ENCODE measurements around the gene BNC2. TPM values are rescaled to one million over a fixed set of nuclear protein-coding genes. Genes with fewer than 3 reads are reported as not detected.
"Not testable (repeated sequence)": the region's sequence is repeated elsewhere in the genome, so short reads cannot be mapped to it uniquely, and the experiment has no call there.

The BNC2 gene
- polyA plus RNA-seq, 1 donor: 8.9 TPM

- H3K4me3 ChIP-seq (ENCODE audit: low read length): no peak overlapping the region
- H3K27me3 ChIP-seq (ENCODE audit: control insufficient read depth, insufficient read depth, low read length): no peaks in the 10 kb centered on the region
- no peaks in the 10 kb centered on the region for H3K9me3 ChIP-seq (ENCODE audit: control insufficient read depth, low read depth, low read length)
- no peak for DNase-seq
- no peak overlapping the region for H3K27ac ChIP-seq (ENCODE audit: low read length)
- H3K36me3 ChIP-seq (ENCODE audit: control insufficient read depth, insufficient read depth, low read length): no peaks in the 10 kb centered on the region
- 67% methylated on average over 3 of the region's 10 CpGs for WGBS (ENCODE audit: insufficient coverage, low lambda C conversion rate)
- H3K4me1 ChIP-seq (ENCODE audit: control insufficient read depth, insufficient read depth, low read length): no peaks in the 10 kb centered on the region
Measured at GRCh38 chr9:16449076-16449730, 421.3 kb downstream of the BNC2 start.

GRCh38 chr9:16447946-16448345 lies 422.5 kb downstream of the BNC2 start:
- no peaks in the 10 kb centered on the region for H3K9me3 ChIP-seq (ENCODE audit: control insufficient read depth, low read depth, low read length)
- WGBS (ENCODE audit: insufficient coverage, low lambda C conversion rate): 0% methylated on average over 1 of the region's 3 CpGs
- no peak overlapping the region for H3K27ac ChIP-seq (ENCODE audit: low read length)
- H3K4me1 ChIP-seq (ENCODE audit: control insufficient read depth, insufficient read depth, low read length): no peaks in the 10 kb centered on the region
- H3K4me3 ChIP-seq (ENCODE audit: low read length): no peak overlapping the region
- H3K27me3 ChIP-seq (ENCODE audit: control insufficient read depth, insufficient read depth, low read length): no peaks in the 10 kb centered on the region
- H3K36me3 ChIP-seq (ENCODE audit: control insufficient read depth, insufficient read depth, low read length): no peaks in the 10 kb centered on the region
- no peak for DNase-seq

- no peak for DNase-seq
- Histone ChIP-seq H3K27me3 (ENCODE audit: control insufficient read depth, insufficient read depth, low read length) (no peaks in the 10 kb centered on the region), H3K36me3 (ENCODE audit: control insufficient read depth, insufficient read depth, low read length) (no peaks in the 10 kb centered on the region), H3K9me3 (ENCODE audit: control insufficient read depth, low read depth, low read length) (no peaks in the 10 kb centered on the region), H3K27ac (ENCODE audit: low read length) (no peak overlapping the region), H3K4me3 (ENCODE audit: low read length) (no peak overlapping the region), H3K4me1 (ENCODE audit: control insufficient read depth, insufficient read depth, low read length) (no peaks in the 10 kb centered on the region)
- WGBS (ENCODE audit: insufficient coverage, low lambda C conversion rate): no CpG with 5 or more reads among the region's 2 CpGs
Measured at GRCh38 chr9:16446636-16447035, 423.8 kb downstream of the BNC2 start.

- Histone ChIP-seq H3K4me3 (ENCODE audit: low read length) (no peak overlapping the region), H3K36me3 (ENCODE audit: control insufficient read depth, insufficient read depth, low read length) (no peaks in the 10 kb centered on the region), H3K4me1 (ENCODE audit: control insufficient read depth, insufficient read depth, low read length) (no peaks in the 10 kb centered on the region), H3K27me3 (ENCODE audit: control insufficient read depth, insufficient read depth, low read length) (no peaks in the 10 kb centered on the region), H3K9me3 (ENCODE audit: control insufficient read depth, low read depth, low read length) (no peaks in the 10 kb centered on the region), H3K27ac (ENCODE audit: low read length) (no peak overlapping the region)
- DNase-seq: peak in 1 of 2 donors; percentile 16
- WGBS (ENCODE audit: insufficient coverage, low lambda C conversion rate): 93% methylated on average over 3 of the region's 7 CpGs
Measured at GRCh38 chr9:16445141-16445920, 425.1 kb downstream of the BNC2 start.

- H3K4me1 ChIP-seq (ENCODE audit: control insufficient read depth, insufficient read depth, low read length): no peaks in the 10 kb centered on the region
- no peaks in the 10 kb centered on the region for H3K36me3 ChIP-seq (ENCODE audit: control insufficient read depth, insufficient read depth, low read length)
- DNase-seq: no peak
- H3K4me3 ChIP-seq (ENCODE audit: low read length): no peak overlapping the region
- no peaks in the 10 kb centered on the region for H3K9me3 ChIP-seq (ENCODE audit: control insufficient read depth, low read depth, low read length)
- no peak overlapping the region for H3K27ac ChIP-seq (ENCODE audit: low read length)
- H3K27me3 ChIP-seq (ENCODE audit: control insufficient read depth, insufficient read depth, low read length): no peaks in the 10 kb centered on the region
- WGBS (ENCODE audit: insufficient coverage, low lambda C conversion rate): no CpG with 5 or more reads among the region's 8 CpGs
Measured at GRCh38 chr9:16442622-16443021, 427.8 kb downstream of the BNC2 start.

- Histone ChIP-seq H3K4me3 (ENCODE audit: low read length) (no peak overlapping the region), H3K27me3 (ENCODE audit: control insufficient read depth, insufficient read depth, low read length) (no peaks in the 10 kb centered on the region), H3K9me3 (ENCODE audit: control insufficient read depth, low read depth, low read length) (no peaks in the 10 kb centered on the region), H3K27ac (ENCODE audit: low read length) (no peak overlapping the region), H3K36me3 (ENCODE audit: control insufficient read depth, insufficient read depth, low read length) (peaks cover 5% of the 10 kb centered on the region), H3K4me1 (ENCODE audit: control insufficient read depth, insufficient read depth, low read length) (no peaks in the 10 kb centered on the region)
- 100% methylated on average over 1 of the region's 4 CpGs for WGBS (ENCODE audit: insufficient coverage, low lambda C conversion rate)
- DNase-seq: no peak
Measured at GRCh38 chr9:16441791-16442190, 428.7 kb downstream of the BNC2 start.

GRCh38 chr9:16438831-16439230 lies 431.6 kb downstream of the BNC2 start:
- H3K27me3 ChIP-seq (ENCODE audit: control insufficient read depth, insufficient read depth, low read length); H3K27ac ChIP-seq (ENCODE audit: low read length); H3K4me1 ChIP-seq (ENCODE audit: control insufficient read depth, insufficient read depth, low read length); DNase-seq; H3K4me3 ChIP-seq (ENCODE audit: low read length); H3K9me3 ChIP-seq (ENCODE audit: control insufficient read depth, low read depth, low read length): not testable (repeated sequence)
- WGBS (ENCODE audit: insufficient coverage, low lambda C conversion rate): no CpG with 5 or more reads among the region's 6 CpGs
- H3K36me3 ChIP-seq (ENCODE audit: control insufficient read depth, insufficient read depth, low read length): peaks cover 14% of the 10 kb centered on the region

GRCh38 chr9:16436545-16436944 lies 433.9 kb downstream of the BNC2 start:
- no peak for DNase-seq
- H3K4me3 ChIP-seq (ENCODE audit: low read length): no peak overlapping the region
- H3K4me1 ChIP-seq (ENCODE audit: control insufficient read depth, insufficient read depth, low read length): no peaks in the 10 kb centered on the region
- H3K36me3 ChIP-seq (ENCODE audit: control insufficient read depth, insufficient read depth, low read length): peaks cover 14% of the 10 kb centered on the region
- WGBS (ENCODE audit: insufficient coverage, low lambda C conversion rate): 100% methylated on average over 1 of the region's 10 CpGs
- H3K27me3 ChIP-seq (ENCODE audit: control insufficient read depth, insufficient read depth, low read length): no peaks in the 10 kb centered on the region
- no peak overlapping the region for H3K27ac ChIP-seq (ENCODE audit: low read length)
- H3K9me3 ChIP-seq (ENCODE audit: control insufficient read depth, low read depth, low read length): no peaks in the 10 kb centered on the region

GRCh38 chr9:16434526-16434925 lies 435.9 kb downstream of the BNC2 start:
- WGBS (ENCODE audit: insufficient coverage, low lambda C conversion rate): no CpG with 5 or more reads among the region's 6 CpGs
- Histone ChIP-seq H3K27me3 (ENCODE audit: control insufficient read depth, insufficient read depth, low read length) (no peaks in the 10 kb centered on the region), H3K27ac (ENCODE audit: low read length) (no peak overlapping the region), H3K4me1 (ENCODE audit: control insufficient read depth, insufficient read depth, low read length) (no peaks in the 10 kb centered on the region), H3K9me3 (ENCODE audit: control insufficient read depth, low read depth, low read length) (no peaks in the 10 kb centered on the region), H3K4me3 (ENCODE audit: low read length) (no peak overlapping the region), H3K36me3 (ENCODE audit: control insufficient read depth, insufficient read depth, low read length) (peaks cover 14% of the 10 kb centered on the region)
- no peak for DNase-seq

GRCh38 chr9:16433494-16433893 lies 437.0 kb downstream of the BNC2 start:
- WGBS (ENCODE audit: insufficient coverage, low lambda C conversion rate): no CpG with 5 or more reads among the region's 3 CpGs
- H3K27ac ChIP-seq (ENCODE audit: low read length): no peak overlapping the region
- H3K27me3 ChIP-seq (ENCODE audit: control insufficient read depth, insufficient read depth, low read length): no peaks in the 10 kb centered on the region
- H3K36me3 ChIP-seq (ENCODE audit: control insufficient read depth, insufficient read depth, low read length): peaks cover 14% of the 10 kb centered on the region
- DNase-seq: no peak
- H3K4me1 ChIP-seq (ENCODE audit: control insufficient read depth, insufficient read depth, low read length): no peaks in the 10 kb centered on the region
- H3K4me3 ChIP-seq (ENCODE audit: low read length): no peak overlapping the region
- no peaks in the 10 kb centered on the region for H3K9me3 ChIP-seq (ENCODE audit: control insufficient read depth, low read depth, low read length)
